Epithelial cell of proximal tubule (primary cell): ENCODE data around the gene PFN4. TPM values are rescaled to one million over a fixed set of nuclear protein-coding genes. Genes with fewer than 3 reads are reported as not detected.

Experiments used
- DNase-seq: peaks from one replicate; pipeline ENCODE4 v3.0.0-alpha.2; 2011; ENCODE audit warnings: low read depth
- H3K4me3 ChIP-seq: 2 replicates; pipeline ENCODE4 v1.5.1; 2011; ENCODE audit warnings: low read depth, mild to moderate bottlenecking, low read length
- CTCF ChIP-seq: conservative IDR thresholded peaks from 2 replicates; pipeline ENCODE4 v1.5.1; 2012; ENCODE audit warnings: low read depth, mild to moderate bottlenecking, low read length
- total RNA-seq: library from RNA; depleted of rRNA; stranded (reverse); fragments of >200 nt; gene quantifications from 2 replicates; pipeline ENCODE4 v1.2.3, GENCODE V29; 2015

The PFN4 gene
- total RNA-seq, 1 donor from 2014 or later, result not detected

DNA sequence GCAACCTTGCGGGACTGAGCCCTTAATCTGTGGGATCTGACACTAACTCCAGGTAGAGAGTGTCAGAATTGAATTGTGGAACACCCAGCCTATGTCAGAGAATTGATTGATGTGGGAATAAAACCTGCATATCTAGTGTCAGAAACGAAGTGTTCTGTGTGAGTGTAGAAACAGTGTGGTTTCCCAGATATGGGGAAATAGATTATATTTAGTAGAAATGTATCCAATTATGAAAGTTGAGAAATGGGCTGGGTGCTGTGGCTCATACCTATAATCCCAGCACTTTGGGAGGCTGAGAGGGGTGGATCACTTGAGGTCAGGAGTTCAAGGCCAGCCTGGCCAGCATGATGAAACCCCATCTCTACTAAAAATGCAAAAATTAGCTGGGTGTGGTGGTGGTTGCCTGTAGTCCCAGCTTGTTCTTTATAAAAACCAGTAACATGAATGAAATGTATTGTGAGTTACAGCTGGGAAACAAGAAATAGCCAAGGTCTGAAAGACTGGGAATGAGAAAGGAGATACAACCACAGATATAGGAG is 34.2 kb downstream of the PFN4 start:
- TF ChIP-seq CTCF, result no peak
- no peak for DNase-seq
- no peak overlapping the region for H3K4me3 ChIP-seq

DNA sequence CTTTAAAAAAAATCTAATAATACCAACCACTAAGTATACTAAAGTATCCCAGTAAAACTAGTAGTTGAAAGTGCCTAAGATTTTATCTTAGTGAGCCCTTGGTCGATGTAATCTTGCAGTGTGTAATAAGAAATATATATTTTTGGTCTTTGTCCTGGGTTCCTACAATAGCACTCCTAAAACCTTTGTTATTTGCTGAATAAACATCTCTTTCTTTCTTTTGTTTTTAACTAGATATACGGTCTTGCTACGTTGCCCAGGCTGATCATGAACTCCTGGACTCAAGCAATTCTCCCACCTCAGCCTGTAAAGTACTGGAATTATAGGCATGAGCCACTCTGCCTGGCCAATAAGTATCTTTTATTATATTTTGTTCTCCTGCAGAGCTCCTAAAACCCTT is 36.1 kb downstream of the PFN4 start:
- TF ChIP-seq CTCF, result no peak
- DNase-seq, result no peak

DNA sequence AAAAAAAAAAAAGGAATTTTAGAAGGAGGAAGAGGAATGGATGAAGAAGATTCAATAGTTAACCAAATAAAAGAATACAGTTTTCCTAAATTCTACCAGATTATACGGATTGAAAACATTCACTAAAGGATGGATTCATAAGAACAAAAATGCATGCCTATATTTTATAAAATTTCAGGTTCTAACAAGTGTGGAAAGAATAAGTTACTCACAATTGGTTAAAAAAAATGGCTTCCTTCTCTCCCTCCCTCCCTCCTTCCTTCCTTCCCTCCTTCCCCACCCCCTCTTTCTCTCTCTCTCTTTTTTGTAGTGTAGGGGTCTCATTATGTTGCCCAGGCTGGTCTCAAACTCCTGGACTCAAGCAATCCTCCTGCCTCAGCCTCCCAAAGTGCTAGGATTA is 36.9 kb downstream of the PFN4 start:
- H3K4me3 ChIP-seq, result no peak overlapping the region
- TF ChIP-seq CTCF, result no peak
- no peak for DNase-seq

More for the DNA sequence above, 36.1 kb downstream of the PFN4 start:
- no peak overlapping the region for H3K4me3 ChIP-seq

DNA sequence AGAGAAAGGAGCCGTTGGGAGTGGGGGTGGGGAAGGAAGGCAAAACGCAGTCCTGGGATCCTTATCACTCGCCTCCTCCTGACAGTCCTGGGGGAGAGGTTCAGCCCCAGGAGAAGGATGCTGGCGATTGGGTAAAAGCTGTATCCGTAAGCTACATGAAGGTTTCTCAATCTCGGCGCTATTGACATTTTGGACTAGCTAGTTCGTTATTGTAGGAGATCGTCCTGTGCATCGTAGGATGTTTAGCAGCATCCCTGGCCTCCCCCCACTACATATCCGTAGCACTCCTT is 38.0 kb downstream of the PFN4 start:
- TF ChIP-seq CTCF, result no peak
- H3K4me3 ChIP-seq, result peak overlapping the region; percentile 71
- DNase-seq, result no peak

DNA sequence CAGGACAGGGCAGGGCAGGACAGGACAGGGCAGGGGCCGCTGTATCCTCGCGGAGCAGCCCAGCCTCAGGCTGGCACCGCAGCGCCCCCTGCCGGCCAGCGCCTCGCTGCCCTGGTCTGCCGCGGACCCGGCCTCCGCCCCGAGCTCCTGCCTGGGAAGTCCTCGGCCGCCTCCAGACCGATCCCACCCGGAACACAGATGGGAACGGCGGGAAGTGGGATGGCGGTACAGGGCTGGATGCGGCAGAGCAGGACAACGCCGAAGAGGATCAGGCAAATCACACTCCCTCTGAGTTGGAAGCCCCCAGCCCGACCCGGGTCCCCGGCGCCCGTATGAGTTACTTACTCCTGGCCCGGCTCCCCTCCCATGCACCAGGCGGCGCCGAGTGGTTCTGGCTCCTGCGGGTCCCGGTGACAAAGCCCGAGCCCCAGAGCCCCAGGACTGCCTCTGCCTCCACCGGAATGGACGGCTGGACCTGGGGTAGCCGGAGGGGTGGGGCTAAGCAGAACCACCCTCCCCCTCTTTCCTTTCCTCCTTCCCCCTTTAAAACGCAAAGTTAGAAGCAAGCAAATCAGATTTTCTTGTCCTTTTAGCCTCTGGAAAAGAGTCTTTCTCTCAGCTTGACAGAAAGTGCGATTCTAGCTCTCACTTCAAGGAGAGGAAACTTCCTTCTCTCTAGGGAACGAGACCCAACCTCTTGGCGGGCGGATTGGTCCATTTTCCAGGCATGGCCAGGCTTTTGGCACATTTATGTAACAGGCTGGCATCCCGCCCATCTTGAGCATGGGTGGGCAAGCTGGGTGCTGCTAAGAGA is 38.5 kb downstream of the PFN4 start, which contains the start of gene TP53I3:
TP53I3 (minus strand) TSS at position 449 of the 814 bp plus-strand sequence. CDS start 508 bp downstream, outside the sequence.
- TF ChIP-seq CTCF, result peak; percentile 76
- peak; percentile 23 for DNase-seq
- H3K4me3 ChIP-seq, result peak within 1 kb of the TSS; percentile 71

DNA sequence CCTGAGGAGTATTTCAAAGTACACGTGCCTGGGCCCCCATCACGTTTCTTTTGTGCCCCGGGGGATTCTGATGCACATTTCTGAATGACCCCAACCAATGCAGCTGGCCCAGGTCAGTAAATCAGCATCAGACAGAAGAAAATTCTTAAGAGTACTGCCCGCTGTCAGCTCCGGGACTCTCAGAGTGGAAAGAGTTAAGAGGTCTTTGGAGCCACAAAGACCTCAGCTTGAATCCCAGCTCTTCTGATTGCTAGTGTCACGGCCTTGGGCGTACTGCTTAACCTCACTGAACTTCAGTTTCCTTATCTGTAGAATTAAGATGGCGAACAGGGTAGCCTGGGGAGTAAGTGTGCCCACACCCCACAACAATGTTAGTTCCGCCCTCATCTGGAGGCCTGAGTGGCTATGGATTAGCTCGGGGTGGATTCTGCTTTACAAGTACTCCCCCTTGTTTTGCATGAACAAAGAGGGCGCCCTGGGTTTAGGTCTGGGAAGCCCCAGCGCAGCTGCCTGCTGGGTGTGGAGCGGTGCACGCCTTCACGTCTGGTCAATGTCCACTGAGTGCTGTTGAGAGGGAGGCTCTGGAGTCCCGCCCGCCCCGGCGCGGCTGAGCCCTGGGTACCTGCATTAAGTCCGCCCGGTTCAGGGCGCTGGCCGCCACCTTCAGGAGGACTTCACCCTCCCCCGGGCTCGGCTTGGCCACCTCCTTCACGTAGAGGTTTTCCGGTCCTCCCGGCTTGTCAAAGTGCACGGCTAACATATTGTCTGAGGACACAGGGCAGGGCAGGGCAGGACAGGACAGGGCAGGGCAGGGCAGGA is 39.4 kb downstream of the PFN4 start:
- DNase-seq, result peak; percentile 41
- no peak for TF ChIP-seq CTCF
- H3K4me3 ChIP-seq, result peak overlapping the region; percentile 71
